Peyer's patch (tissue), 4 donors: Measurements from ENCODE around the gene MEPE. TPM values are rescaled to one million over a fixed set of nuclear protein-coding genes. Genes with fewer than 3 reads are reported as not detected.

Source experiments
- DNase-seq, 3 donors: peaks; one replicate each; pipeline ENCODE4 v3.0.0-alpha.2; 2017 to 2019
- H3K27ac ChIP-seq, 4 donors: fragments of 200-600 bp; sonication (generic); one replicate each; pipeline ENCODE4 v1.5.1; 2016 to 2019
- H3K27me3 ChIP-seq, 2 donors: fragments of 200-600 bp; sonication (generic); one replicate each; pipeline ENCODE4 v1.5.1; 2019
- H3K36me3 ChIP-seq, 3 donors: fragments of 200-600 bp; sonication (generic); one replicate each; pipeline ENCODE4 v1.5.1; 2016 to 2019
- H3K4me1 ChIP-seq, 4 donors: fragments of 200-600 bp; sonication (generic); one replicate each; pipeline ENCODE4 v1.5.1; 2016 to 2019
- H3K4me3 ChIP-seq, 4 donors: fragments of 200-600 bp; sonication (generic); 1 replicate in 3 of 4; 2 replicates in 1 of 4; pipeline ENCODE4 v1.5.1; 2016 to 2019; ENCODE audit warnings: mild to moderate bottlenecking in 1 of 4
- H3K9me3 ChIP-seq, 4 donors: fragments of 200-600 bp; sonication (generic); one replicate each; pipeline ENCODE4 v1.5.1; 2016 to 2019; ENCODE audit warnings: mild to moderate bottlenecking in 1 of 4
- POLR2A ChIP-seq, 2 donors: fragments of 450-650 bp; IDR thresholded peaks; one replicate each; pipeline ENCODE4 v1.5.1; 2017; ENCODE audit warnings: antibody characterized with exemption in 2 of 2, mild to moderate bottlenecking in 2 of 2, moderate library complexity in 2 of 2
- total RNA-seq, 4 donors: library from RNA; depleted of rRNA; stranded (reverse); fragments of >200 nt; gene quantifications; one replicate each; pipeline ENCODE4 v1.1.0, GENCODE V29; 2016
- TF ChIP-seq, protein P1 (sequence below), 6 experiments: fragments of 450-650 bp in 4 of 6; fragments of 200-600 bp in 2 of 6; sonication (generic) in 1 of 6; IDR thresholded peaks; one replicate each; pipeline ENCODE4 v1.5.1; 2017 to 2019; ENCODE audit warnings: antibody characterized with exemption in 6 of 6, mild to moderate bottlenecking in 3 of 6, moderate library complexity in 1 of 6

MEPE gene
- total RNA-seq, 4 donors from 2014 or later = not detected

DNA sequence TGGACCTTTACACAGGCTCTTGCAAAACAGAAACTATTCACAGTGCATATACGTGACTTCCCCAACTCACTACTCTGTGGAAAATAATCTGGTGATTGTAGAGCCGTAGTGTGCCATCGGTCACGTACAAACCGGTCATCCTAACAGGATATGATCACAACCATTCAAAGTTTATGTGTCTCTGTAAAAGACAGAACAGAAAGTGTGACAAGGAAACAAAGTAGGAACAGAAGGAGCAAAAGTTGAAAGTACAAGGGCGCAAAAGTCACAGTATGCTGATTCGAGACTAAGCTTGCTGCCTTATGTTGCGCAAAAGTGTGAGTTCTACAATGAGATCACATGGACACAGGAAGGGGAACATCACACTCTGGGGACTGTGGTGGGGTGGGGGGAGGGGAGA, 18.6 kb downstream of the MEPE start:
- no peak overlapping the region for H3K4me3 ChIP-seq
- no peaks in the 10 kb centered on the region for H3K9me3 ChIP-seq
- H3K27me3 ChIP-seq = no peaks in the 10 kb centered on the region
- no peaks in the 10 kb centered on the region for H3K36me3 ChIP-seq
- TF ChIP-seq, protein P1, sequence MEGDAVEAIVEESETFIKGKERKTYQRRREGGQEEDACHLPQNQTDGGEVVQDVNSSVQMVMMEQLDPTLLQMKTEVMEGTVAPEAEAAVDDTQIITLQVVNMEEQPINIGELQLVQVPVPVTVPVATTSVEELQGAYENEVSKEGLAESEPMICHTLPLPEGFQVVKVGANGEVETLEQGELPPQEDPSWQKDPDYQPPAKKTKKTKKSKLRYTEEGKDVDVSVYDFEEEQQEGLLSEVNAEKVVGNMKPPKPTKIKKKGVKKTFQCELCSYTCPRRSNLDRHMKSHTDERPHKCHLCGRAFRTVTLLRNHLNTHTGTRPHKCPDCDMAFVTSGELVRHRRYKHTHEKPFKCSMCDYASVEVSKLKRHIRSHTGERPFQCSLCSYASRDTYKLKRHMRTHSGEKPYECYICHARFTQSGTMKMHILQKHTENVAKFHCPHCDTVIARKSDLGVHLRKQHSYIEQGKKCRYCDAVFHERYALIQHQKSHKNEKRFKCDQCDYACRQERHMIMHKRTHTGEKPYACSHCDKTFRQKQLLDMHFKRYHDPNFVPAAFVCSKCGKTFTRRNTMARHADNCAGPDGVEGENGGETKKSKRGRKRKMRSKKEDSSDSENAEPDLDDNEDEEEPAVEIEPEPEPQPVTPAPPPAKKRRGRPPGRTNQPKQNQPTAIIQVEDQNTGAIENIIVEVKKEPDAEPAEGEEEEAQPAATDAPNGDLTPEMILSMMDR (IDR thresholded peaks at IDR 0.05) = no peak
- TF ChIP-seq POLR2A (IDR thresholded peaks at IDR 0.05) = no peak
- peaks cover 0 to 4% (median 0%) of the 10 kb centered on the region in 4 donors for H3K4me1 ChIP-seq
- no peak overlapping the region for H3K27ac ChIP-seq
- no peak for DNase-seq

DNA sequence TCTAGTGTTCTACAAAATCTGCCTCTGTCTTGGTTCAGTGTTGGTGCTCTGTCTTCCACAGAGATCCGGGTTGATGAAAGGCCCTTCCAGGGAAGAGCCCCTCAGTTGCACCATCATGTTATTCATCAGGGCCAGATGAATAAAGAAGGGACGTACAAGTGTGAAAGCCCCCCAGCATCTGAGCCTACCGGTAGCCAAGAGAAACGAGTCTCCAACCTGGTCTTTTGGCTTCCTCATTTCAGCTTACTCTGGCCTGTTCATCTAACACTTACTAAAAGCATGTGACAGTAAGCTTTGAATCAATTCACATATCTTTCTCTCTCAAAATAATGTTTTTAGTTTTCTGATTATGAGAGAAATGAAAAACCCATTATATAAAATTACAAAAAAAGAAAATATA, 19.2 kb downstream of the MEPE start:
- Histone ChIP-seq H3K27ac (no peak overlapping the region), H3K4me3 (no peak overlapping the region), H3K36me3 (no peaks in the 10 kb centered on the region), H3K27me3 (no peaks in the 10 kb centered on the region), H3K4me1 (peaks cover 0 to 4% (median 0%) of the 10 kb centered on the region in 4 donors), H3K9me3 (no peaks in the 10 kb centered on the region)
- TF ChIP-seq, protein P1 (IDR thresholded peaks at IDR 0.05) = no peak
- no peak for TF ChIP-seq POLR2A (IDR thresholded peaks at IDR 0.05)
- no peak for DNase-seq

DNA sequence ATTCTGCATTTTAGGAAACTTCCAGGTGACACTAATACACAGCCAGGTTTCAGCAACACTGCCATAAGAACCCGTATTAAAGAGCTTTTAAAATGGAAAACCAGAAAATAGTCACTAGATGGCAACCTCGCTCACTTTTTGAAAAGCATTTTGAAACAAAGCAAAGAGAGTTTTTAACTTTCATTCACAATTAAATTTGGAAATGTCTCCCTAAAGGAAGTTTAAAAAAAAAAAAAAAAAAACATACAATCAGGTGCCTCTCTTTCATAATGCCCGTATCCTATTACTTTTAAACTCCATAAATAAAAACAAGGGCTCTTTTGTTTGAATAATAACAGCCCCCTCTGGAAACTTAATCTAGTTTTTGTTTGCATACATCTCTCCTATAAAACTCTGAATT, 20.3 kb downstream of the MEPE start:
- TF ChIP-seq, protein P1 (IDR thresholded peaks at IDR 0.05) = peak in 4 of 6 experiments; percentile 20 to 48 (median 38)
- TF ChIP-seq POLR2A (IDR thresholded peaks at IDR 0.05) = no peak
- DNase-seq = no peak
- no peak overlapping the region for H3K27ac ChIP-seq

DNA sequence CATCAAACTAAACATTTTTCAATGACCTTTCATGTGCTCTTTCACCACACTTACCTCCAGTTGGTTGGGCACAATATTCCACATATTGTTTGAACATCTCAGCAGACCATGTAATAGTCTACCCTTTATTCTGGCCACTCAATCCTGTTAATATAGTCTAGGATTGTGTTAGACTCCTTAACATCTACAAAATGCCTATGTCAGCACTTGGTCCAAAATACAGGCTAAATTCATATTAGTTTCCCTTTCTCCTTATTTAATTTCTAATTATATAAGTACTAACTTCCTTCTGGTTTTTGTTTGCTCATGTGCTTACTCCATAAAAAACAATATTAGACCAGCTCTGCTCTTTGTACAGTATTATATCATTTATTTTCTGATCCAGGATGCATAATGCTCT, 21.1 kb downstream of the MEPE start:
- H3K36me3 ChIP-seq = no peaks in the 10 kb centered on the region
- H3K27me3 ChIP-seq = no peaks in the 10 kb centered on the region
- no peaks in the 10 kb centered on the region for H3K9me3 ChIP-seq
- peaks cover 0 to under 1% (median 0%) of the 10 kb centered on the region in 4 donors for H3K4me1 ChIP-seq
- no peak overlapping the region for H3K27ac ChIP-seq
- TF ChIP-seq, protein P1 (IDR thresholded peaks at IDR 0.05) = no peak
- no peak for TF ChIP-seq POLR2A (IDR thresholded peaks at IDR 0.05)
- DNase-seq = no peak
- H3K4me3 ChIP-seq = no peak overlapping the region

More for the DNA sequence above, 20.3 kb downstream of the MEPE start:
- H3K27me3 ChIP-seq = no peaks in the 10 kb centered on the region
- no peak overlapping the region for H3K4me3 ChIP-seq
- H3K4me1 ChIP-seq = peaks cover 0 to 4% (median 0%) of the 10 kb centered on the region in 4 donors
- H3K36me3 ChIP-seq = no peaks in the 10 kb centered on the region
- no peaks in the 10 kb centered on the region for H3K9me3 ChIP-seq

DNA sequence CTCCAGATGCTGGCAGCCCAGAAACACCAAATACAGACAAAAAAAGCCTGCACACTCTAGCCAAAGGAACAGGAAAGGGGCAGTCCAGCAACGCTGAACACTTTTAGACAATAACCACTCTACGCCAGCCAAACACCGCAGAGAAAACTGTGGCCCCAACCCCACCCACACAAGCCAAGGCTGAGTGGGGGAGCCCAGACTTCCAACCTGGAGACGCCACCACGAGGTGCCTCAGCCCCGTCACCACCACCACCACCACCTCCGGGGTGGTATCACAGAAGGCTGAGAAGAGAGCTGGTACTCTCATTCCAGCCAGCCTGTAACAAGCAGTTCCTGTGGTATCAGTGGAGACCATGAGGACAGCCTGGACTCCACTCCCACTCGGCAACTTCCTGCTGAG, 22.8 kb downstream of the MEPE start:
- H3K27ac ChIP-seq = no peak overlapping the region
- no peaks in the 10 kb centered on the region for H3K4me1 ChIP-seq
- no peaks in the 10 kb centered on the region for H3K9me3 ChIP-seq
- H3K27me3 ChIP-seq = no peaks in the 10 kb centered on the region
- no peak for DNase-seq
- H3K36me3 ChIP-seq = no peaks in the 10 kb centered on the region
- H3K4me3 ChIP-seq = no peak overlapping the region
- TF ChIP-seq POLR2A (IDR thresholded peaks at IDR 0.05) = no peak
- TF ChIP-seq, protein P1 (IDR thresholded peaks at IDR 0.05) = no peak

DNA sequence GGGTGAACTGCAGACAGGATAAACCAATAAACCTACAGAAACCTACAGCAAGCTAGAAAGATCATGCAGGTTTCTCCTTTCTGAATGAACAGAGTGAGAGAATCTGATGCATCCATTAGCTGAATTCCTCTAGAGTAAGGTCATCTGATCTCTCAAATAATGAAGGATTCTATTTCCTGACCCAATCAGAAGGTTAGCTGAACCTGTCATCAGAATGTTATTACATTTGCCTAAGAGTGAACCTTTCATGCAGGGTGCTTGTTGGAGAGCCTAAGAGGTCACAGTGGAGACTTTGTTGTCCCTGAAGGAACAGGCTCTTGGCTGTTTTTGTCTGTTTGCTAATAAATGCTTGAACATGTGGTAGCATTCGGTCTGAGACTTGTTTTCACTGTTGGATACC, 24.0 kb downstream of the MEPE start:
- H3K9me3 ChIP-seq = no peaks in the 10 kb centered on the region
- no peak overlapping the region for H3K27ac ChIP-seq
- TF ChIP-seq, protein P1 (IDR thresholded peaks at IDR 0.05) = no peak
- no peak for TF ChIP-seq POLR2A (IDR thresholded peaks at IDR 0.05)
- H3K27me3 ChIP-seq = no peaks in the 10 kb centered on the region
- no peak for DNase-seq
- no peaks in the 10 kb centered on the region for H3K36me3 ChIP-seq
- H3K4me1 ChIP-seq = no peaks in the 10 kb centered on the region
- H3K4me3 ChIP-seq = no peak overlapping the region
